Measurements from ENCODE around the gene SAMD3. TPM values are rescaled to one million over a fixed set of nuclear protein-coding genes. Genes with fewer than 3 reads are reported as not detected.
"Not testable (repeated sequence)": the region's sequence is repeated elsewhere in the genome, so short reads cannot be mapped to it uniquely, and the experiment has no call there.

SAMD3 gene
- total RNA-seq, 1 donor from 2014 or later = 0.69 TPM

DNA sequence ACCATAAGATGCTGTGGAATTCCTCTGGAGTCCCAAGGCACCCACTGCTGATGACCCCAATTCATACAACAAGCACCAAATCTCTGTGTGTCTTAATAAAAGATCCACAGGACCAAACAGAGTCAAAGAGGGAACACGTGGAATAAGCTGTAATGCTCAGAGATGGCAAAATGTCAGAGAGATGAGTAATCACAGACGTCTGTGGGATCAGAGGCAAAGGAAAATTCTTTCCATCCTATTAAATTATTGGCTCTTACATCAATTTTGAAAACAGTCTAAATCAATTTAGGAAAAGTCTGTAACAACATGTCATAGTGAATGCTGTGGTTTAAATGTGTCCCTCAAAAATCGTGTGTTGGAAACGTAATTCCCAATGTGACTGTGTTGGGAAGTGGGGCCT, 17.5 kb upstream of the SAMD3 start:
- Mint-ChIP-seq H3K27ac (no peak overlapping the region), H3K9me3 (ENCODE audit: low read depth) (no peaks in the 10 kb centered on the region)
- no peak for DNase-seq (ENCODE audit: low spot score, unreplicated experiment)

DNA sequence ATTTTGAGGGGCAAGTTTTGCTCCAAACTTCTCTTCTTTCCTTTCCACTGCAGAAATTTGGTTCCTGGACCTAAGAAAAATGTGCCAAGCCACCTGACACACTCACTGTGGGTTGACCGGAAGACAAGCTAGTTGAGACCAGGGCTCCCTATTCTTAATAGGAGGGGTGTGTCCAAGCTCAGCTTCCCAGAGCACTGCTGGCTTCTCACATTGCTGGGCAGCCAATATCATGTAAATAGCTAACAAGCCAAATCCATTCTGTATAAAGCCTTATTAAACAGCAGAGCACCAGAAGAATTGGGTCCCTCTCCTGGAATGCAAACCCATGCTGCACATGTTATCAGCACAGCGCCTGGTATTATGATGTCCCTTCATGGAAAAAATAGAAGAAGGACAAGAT, 17.0 kb upstream of the SAMD3 start:
- no peaks in the 10 kb centered on the region for H3K4me1 Mint-ChIP-seq (ENCODE audit: low read depth)
- no peak overlapping the region for H3K27ac Mint-ChIP-seq
- no peak overlapping the region for H3K4me3 Mint-ChIP-seq (ENCODE audit: low read depth)
- no peaks in the 10 kb centered on the region for H3K9me3 Mint-ChIP-seq (ENCODE audit: low read depth)
- TF ChIP-seq, protein P1, sequence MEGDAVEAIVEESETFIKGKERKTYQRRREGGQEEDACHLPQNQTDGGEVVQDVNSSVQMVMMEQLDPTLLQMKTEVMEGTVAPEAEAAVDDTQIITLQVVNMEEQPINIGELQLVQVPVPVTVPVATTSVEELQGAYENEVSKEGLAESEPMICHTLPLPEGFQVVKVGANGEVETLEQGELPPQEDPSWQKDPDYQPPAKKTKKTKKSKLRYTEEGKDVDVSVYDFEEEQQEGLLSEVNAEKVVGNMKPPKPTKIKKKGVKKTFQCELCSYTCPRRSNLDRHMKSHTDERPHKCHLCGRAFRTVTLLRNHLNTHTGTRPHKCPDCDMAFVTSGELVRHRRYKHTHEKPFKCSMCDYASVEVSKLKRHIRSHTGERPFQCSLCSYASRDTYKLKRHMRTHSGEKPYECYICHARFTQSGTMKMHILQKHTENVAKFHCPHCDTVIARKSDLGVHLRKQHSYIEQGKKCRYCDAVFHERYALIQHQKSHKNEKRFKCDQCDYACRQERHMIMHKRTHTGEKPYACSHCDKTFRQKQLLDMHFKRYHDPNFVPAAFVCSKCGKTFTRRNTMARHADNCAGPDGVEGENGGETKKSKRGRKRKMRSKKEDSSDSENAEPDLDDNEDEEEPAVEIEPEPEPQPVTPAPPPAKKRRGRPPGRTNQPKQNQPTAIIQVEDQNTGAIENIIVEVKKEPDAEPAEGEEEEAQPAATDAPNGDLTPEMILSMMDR (IDR thresholded peaks at IDR 0.05; ENCODE audit: unreplicated experiment) = no peak
- DNase-seq (ENCODE audit: low spot score, unreplicated experiment) = no peak
- H3K27me3 Mint-ChIP-seq = no peaks in the 10 kb centered on the region
- no peaks in the 10 kb centered on the region for H3K36me3 Mint-ChIP-seq (ENCODE audit: insufficient read depth)

More for the DNA sequence above, 17.5 kb upstream of the SAMD3 start:
- TF ChIP-seq, protein P1 (IDR thresholded peaks at IDR 0.05; ENCODE audit: unreplicated experiment) = no peak
- Mint-ChIP-seq H3K27me3 (no peaks in the 10 kb centered on the region), H3K4me1 (ENCODE audit: low read depth) (no peaks in the 10 kb centered on the region), H3K4me3 (ENCODE audit: low read depth) (no peak overlapping the region), H3K36me3 (ENCODE audit: insufficient read depth) (no peaks in the 10 kb centered on the region)

DNA sequence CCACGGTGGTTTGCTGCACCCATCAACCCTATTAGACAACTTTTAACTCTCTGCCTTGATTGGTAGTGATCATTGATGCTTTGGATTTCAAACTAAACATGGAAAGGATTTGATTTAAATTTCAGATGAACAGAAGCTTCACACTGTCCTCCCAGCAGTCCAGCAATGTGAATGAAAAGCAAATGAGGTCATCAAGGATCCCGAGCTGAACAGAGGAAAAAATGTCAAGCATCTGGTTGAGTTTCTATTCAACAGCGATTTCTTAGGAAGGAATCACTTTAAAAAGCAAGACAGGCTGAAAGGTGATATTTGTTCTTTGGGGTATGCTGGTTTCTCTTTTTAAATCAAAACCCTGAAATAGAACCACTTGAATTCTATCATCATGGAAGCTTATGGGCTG, 10.6 kb upstream of the SAMD3 start:
- TF ChIP-seq, protein P1 (IDR thresholded peaks at IDR 0.05; ENCODE audit: unreplicated experiment) = no peak
- H3K27ac Mint-ChIP-seq = no peak overlapping the region
- no peaks in the 10 kb centered on the region for H3K27me3 Mint-ChIP-seq
- H3K9me3 Mint-ChIP-seq (ENCODE audit: low read depth) = no peaks in the 10 kb centered on the region
- H3K4me1 Mint-ChIP-seq (ENCODE audit: low read depth) = no peaks in the 10 kb centered on the region
- H3K4me3 Mint-ChIP-seq (ENCODE audit: low read depth) = no peak overlapping the region
- H3K36me3 Mint-ChIP-seq (ENCODE audit: insufficient read depth) = no peaks in the 10 kb centered on the region
- no peak for DNase-seq (ENCODE audit: low spot score, unreplicated experiment)

DNA sequence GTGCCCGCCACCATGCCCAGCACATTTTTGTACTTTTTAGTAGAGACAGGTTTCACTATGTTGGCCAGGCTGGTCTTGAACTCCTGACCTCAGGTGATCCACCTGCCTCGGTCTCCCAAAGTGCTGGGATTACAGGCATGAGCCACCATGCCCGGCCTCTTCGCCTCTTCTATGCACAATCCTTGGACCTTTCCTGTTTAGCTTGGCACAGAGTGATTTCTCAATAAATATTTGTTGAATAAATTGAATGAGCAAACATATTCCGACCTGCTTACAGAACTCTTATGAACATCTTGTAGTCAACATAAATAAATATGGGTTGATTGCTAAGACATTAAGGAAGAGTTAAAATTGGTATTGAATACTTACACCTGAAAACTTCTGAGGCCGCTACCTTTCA, 7.8 kb upstream of the SAMD3 start:
- DNase-seq (ENCODE audit: low spot score, unreplicated experiment); H3K27ac Mint-ChIP-seq; H3K4me3 Mint-ChIP-seq (ENCODE audit: low read depth); H3K27me3 Mint-ChIP-seq; H3K36me3 Mint-ChIP-seq (ENCODE audit: insufficient read depth); H3K4me1 Mint-ChIP-seq (ENCODE audit: low read depth); H3K9me3 Mint-ChIP-seq (ENCODE audit: low read depth): not testable (repeated sequence)

DNA sequence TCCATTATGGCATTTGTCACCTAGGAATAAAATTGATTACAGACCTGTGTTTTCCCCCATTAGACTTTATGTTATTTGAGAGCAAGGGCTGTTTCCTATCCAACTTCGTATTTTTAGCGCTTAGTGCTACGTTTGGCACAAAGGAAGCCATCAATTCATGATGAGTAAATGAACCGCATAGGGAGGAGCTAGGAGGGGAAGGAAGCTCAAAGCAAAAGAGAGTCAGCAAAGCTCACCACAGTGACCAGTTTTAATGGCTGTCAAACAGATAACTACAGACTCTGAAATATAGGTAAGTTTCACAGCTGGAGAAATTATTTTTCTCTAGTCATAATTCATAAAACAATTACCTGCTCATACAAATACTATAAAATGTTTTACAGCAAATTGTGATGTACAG, 6.9 kb upstream of the SAMD3 start:
- no peaks in the 10 kb centered on the region for H3K36me3 Mint-ChIP-seq (ENCODE audit: insufficient read depth)
- H3K27me3 Mint-ChIP-seq = no peaks in the 10 kb centered on the region
- no peaks in the 10 kb centered on the region for H3K4me1 Mint-ChIP-seq (ENCODE audit: low read depth)
- TF ChIP-seq, protein P1 (IDR thresholded peaks at IDR 0.05; ENCODE audit: unreplicated experiment) = no peak
- DNase-seq (ENCODE audit: low spot score, unreplicated experiment) = no peak
- peaks cover 5% of the 10 kb centered on the region for H3K9me3 Mint-ChIP-seq (ENCODE audit: low read depth)
- H3K27ac Mint-ChIP-seq = no peak overlapping the region
- H3K4me3 Mint-ChIP-seq (ENCODE audit: low read depth) = no peak overlapping the region

DNA sequence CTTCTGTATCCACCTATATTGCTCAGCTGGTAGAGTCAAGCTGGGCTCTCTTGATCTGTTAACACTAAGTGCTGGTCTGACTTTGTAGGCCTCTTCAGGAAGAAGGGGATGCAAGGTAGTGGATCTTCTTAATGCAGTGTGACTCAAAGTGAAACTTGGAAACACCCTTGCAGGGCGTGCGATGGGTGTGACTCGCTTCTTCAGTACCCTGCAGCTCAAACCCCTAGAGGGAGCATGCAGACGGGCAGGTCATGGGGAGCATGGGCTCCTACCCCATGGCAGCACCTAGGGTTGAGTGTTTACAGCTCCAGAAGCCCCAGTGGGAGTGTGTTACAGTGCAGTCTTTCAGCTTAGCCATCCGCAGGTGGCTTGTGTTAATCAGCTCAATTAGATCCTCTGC, 757 bp upstream of the SAMD3 start:
- no peak overlapping the region for H3K27ac Mint-ChIP-seq
- no peak overlapping the region for H3K4me3 Mint-ChIP-seq (ENCODE audit: low read depth)
- H3K9me3 Mint-ChIP-seq (ENCODE audit: low read depth) = peaks cover 6% of the 10 kb centered on the region
- DNase-seq (ENCODE audit: low spot score, unreplicated experiment) = no peak
- no peaks in the 10 kb centered on the region for H3K27me3 Mint-ChIP-seq
- H3K36me3 Mint-ChIP-seq (ENCODE audit: insufficient read depth) = no peaks in the 10 kb centered on the region
- no peaks in the 10 kb centered on the region for H3K4me1 Mint-ChIP-seq (ENCODE audit: low read depth)
- TF ChIP-seq, protein P1 (IDR thresholded peaks at IDR 0.05; ENCODE audit: unreplicated experiment) = no peak

Data from progenitor cell of endocrine pancreas (in vitro differentiated cells).